ENCODE data around the gene SND1. TPM values are rescaled to one million over a fixed set of nuclear protein-coding genes. Genes with fewer than 3 reads are reported as not detected.

The SND1 gene
- total and polyA plus RNA-seq, 2 donors from 2014 or later, result 83.0 to 154 TPM

- H3K9me3 ChIP-seq (ENCODE audit: control insufficient read depth in 2 of 3, insufficient read depth in 1 of 3, low read length in 3 of 3), result no peaks in the 10 kb centered on the region
- no peak for FAIRE-seq
- intact Hi-C loops (cut with DNase I), result no loop called here
- no peaks in the 10 kb centered on the region for H3K27me3 ChIP-seq (ENCODE audit: control insufficient read depth, insufficient read depth, low read length)
- H3K4me1 ChIP-seq (ENCODE audit: control insufficient read depth in 2 of 3, insufficient read depth in 2 of 3, low read depth in 1 of 3, low read length in 3 of 3), result peaks cover 0 to 4% (median 0%) of the 10 kb centered on the region in 3 donors
- no peak overlapping the region for H3K4me3 ChIP-seq (ENCODE audit: low read length in 3 of 3)
- H3K27ac ChIP-seq (ENCODE audit: low read depth in 2 of 2, low read length in 2 of 2), result no peak overlapping the region
- H3K36me3 ChIP-seq (ENCODE audit: control insufficient read depth in 2 of 3, insufficient read depth in 3 of 3, low read length in 3 of 3), result no peaks in the 10 kb centered on the region
- no peak for TF ChIP-seq CTCF (IDR thresholded peaks at IDR 0.05; ENCODE audit: borderline replicate concordance, extremely low read depth, insufficient read depth)
- no peak for DNase-seq
- no peak overlapping the region for H3K9ac ChIP-seq (ENCODE audit: low read length in 3 of 3)
These were observed 303.1 kb downstream of the SND1 start for GRCh38 chr7:127955051-127955531.

DNA sequence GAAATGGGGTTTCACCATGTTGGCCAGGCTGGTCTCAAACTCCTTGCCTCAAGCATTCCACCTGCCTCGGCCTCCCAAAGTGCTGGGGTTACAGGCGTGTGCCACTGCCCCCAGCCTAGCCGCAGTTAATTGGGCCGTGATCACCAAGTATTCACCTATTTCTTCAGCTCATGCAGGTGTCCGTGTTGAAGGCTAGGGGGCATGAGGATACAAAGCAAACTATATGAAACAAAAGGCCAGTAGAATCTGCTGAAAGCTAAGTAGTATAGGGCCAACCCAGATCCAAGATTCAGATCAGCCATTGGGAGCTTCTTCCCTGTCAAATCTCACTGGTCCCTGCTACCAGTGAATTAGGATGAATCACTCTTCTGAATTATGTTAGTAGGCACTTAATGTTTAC lies 305.9 kb downstream of the SND1 start:
- TF ChIP-seq CTCF (IDR thresholded peaks at IDR 0.05; ENCODE audit: borderline replicate concordance, extremely low read depth, insufficient read depth), result no peak
- DNase-seq (no peak), FAIRE-seq (no peak)
- no peaks in the 10 kb centered on the region for H3K27me3 ChIP-seq (ENCODE audit: control insufficient read depth, insufficient read depth, low read length)
- H3K36me3 ChIP-seq (ENCODE audit: control insufficient read depth in 2 of 3, insufficient read depth in 3 of 3, low read length in 3 of 3), result no peaks in the 10 kb centered on the region
- no peak overlapping the region for H3K27ac ChIP-seq (ENCODE audit: low read depth in 2 of 2, low read length in 2 of 2)
- H3K9me3 ChIP-seq (ENCODE audit: control insufficient read depth in 2 of 3, insufficient read depth in 1 of 3, low read length in 3 of 3), result no peaks in the 10 kb centered on the region
- H3K4me3 ChIP-seq (ENCODE audit: low read length in 3 of 3), result no peak overlapping the region
- intact Hi-C loops (cut with DNase I), result no loop called here
- H3K4me1 ChIP-seq (ENCODE audit: control insufficient read depth in 2 of 3, insufficient read depth in 2 of 3, low read depth in 1 of 3, low read length in 3 of 3), result peaks cover 0 to 4% (median 0%) of the 10 kb centered on the region in 3 donors
- H3K9ac ChIP-seq (ENCODE audit: low read length in 3 of 3), result no peak overlapping the region

GRCh38 chr7:127959770-127960169 lies 307.8 kb downstream of the SND1 start:
- Histone ChIP-seq H3K9me3 (ENCODE audit: control insufficient read depth in 2 of 3, insufficient read depth in 1 of 3, low read length in 3 of 3) (no peaks in the 10 kb centered on the region), H3K27ac (ENCODE audit: low read depth in 2 of 2, low read length in 2 of 2) (no peak overlapping the region), H3K9ac (ENCODE audit: low read length in 3 of 3) (no peak overlapping the region), H3K4me1 (ENCODE audit: control insufficient read depth in 2 of 3, insufficient read depth in 2 of 3, low read depth in 1 of 3, low read length in 3 of 3) (no peaks in the 10 kb centered on the region), H3K36me3 (ENCODE audit: control insufficient read depth in 2 of 3, insufficient read depth in 3 of 3, low read length in 3 of 3) (no peaks in the 10 kb centered on the region), H3K4me3 (ENCODE audit: low read length in 3 of 3) (no peak overlapping the region), H3K27me3 (ENCODE audit: control insufficient read depth, insufficient read depth, low read length) (no peaks in the 10 kb centered on the region)
- TF ChIP-seq CTCF (IDR thresholded peaks at IDR 0.05; ENCODE audit: borderline replicate concordance, extremely low read depth, insufficient read depth), result no peak
- DNase-seq (no peak), FAIRE-seq (no peak)
- intact Hi-C loops (cut with DNase I), result no loop called here

Data from kidney (tissue), 14 donors.